Smooth muscle cell of the umbilical artery (primary cell): ENCODE results near the gene RPRD2. TPM values are rescaled to one million over a fixed set of nuclear protein-coding genes. Genes with fewer than 3 reads are reported as not detected.

Source experiments
- total RNA-seq: library from RNA; depleted of rRNA; stranded (reverse); fragments of >200 nt; gene quantifications from 2 replicates; pipeline ENCODE4 v1.2.3, GENCODE V29; 2014

RPRD2 gene
- 6.8 and 11.3 TPM in 2 replicates for total RNA-seq

DNA sequence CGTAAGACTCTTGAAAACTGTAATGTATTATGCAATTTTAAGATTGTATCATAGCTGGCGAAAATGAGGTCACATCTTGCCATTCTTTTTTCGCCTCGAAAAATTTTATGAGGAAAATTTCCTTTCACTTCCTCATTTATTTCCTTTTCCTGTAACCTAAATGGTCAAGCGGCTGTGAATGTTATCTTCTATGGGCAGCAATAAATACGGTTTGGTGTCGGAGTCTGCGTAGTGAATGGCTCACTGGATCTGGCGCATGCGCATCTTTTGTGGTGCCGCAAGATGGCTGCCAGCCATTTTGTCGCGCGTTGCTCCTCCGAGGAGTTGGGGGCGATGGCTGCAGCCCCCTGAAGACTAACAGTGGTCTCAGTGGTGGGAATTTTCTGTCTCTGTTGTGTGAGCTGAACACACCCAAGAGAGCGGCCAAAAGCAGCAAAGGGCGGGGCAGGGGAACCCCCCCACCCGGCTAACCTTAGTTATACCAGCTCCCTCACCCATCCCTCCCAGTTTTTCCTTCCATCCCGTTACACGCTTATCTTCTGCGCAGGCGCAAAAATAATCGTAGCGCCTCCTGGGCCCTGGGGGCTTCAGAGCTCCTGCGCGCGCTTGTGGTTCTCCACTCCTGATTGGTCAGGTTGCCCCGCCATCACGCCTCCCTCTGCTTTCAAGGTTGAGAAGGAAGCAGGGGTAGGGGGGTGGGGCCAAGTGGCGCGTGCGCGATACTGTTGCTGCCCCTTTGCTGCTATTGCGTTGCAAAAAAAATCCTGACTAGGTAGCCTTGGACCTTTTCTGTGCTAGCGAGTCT, at the start of gene RPRD2:
TSS of gene RPRD2 (plus strand) at position 722 of the 805 bp plus-strand sequence. CDS start 568 bp downstream, outside the sequence.

DNA sequence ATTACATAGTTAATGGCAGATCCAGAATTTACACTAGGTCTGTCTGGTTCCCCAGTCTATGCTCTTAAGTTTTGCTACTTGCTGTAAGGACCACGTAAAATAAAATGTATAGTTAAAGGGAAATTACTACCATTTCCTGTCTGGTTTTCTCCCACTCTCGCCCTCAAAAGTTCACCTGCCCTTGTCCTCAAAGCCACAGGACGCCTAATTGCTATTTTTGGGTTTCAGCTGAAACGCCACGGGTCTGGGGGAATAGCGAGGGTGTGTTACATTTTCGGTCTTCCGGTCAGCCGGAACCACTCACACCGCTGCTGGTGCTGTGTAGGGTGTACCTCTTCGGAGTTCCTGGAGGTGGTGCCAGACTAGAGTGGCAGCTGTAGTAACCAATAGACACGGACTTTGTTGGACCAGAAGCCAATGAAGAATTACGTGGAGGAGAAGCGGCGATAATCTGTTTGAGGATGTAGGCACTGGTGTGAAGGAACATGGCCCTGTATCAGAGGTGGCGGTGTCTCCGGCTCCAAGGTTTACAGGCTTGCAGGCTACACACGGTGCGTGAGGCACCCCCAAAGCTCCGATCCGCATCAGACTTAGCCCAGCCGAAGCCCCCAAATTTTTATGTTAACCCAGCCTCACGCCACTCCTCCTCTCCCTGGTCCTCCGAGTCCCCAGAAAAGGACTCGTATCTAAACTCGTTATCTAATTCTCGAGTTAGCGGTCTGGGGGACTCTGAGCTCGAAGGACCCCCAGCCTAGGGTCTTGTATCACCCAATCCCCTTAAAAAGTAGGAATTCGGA, 123.2 kb downstream of the RPRD2 start, which contains the start of gene TARS2:
TSS of gene TARS2 (plus strand) at position 454 of the 797 bp plus-strand sequence. CDS start at position 486, 32 bp downstream.

DNA sequence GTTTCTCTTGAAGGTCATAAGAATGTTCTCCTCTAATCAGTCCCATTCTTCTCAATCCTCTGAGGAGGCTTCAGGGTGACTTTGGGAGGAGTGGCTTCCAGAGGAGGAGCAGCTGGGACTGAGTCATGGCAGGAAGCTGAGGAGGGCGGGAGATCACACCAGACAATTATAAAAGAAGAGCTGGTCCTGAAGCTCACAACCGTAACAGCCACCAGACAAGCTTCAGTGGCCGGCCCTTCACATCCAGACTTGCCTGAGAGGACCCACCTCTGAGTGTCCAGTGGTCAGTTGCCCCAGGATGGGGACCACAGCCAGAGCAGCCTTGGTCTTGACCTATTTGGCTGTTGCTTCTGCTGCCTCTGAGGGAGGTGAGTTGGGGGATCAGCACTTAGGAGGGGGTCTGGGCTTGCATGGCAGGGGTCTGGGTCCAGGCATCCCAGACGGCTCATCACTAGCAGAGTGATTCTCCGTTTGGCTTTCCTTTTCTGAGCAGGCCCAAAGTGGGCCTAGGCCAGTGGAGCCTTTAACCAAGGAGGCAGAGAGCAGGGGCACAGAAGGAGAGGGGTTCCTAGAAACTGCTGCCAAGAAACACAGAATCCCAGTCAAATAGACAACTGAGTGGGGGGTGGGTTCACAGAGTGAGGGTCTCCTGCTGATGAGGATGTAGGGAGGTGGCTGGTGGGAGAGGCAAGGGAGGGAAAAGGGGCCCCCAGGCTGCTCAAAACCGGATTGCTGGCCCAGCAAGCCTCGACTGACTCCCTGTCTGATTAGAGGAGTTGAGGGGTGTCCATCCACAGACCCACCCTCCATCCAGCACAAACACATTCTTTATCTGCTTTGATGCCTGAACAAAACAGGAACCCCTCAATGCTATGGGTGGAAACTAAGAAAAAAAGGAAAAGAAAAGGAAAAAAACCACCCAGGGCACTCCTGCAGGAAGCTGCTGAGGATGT, 144.2 kb downstream of the RPRD2 start, which contains the start of gene ECM1:
TSS of gene ECM1 (plus strand) at position 198 of the 953 bp plus-strand sequence. CDS start at position 299, 101 bp downstream.

DNA sequence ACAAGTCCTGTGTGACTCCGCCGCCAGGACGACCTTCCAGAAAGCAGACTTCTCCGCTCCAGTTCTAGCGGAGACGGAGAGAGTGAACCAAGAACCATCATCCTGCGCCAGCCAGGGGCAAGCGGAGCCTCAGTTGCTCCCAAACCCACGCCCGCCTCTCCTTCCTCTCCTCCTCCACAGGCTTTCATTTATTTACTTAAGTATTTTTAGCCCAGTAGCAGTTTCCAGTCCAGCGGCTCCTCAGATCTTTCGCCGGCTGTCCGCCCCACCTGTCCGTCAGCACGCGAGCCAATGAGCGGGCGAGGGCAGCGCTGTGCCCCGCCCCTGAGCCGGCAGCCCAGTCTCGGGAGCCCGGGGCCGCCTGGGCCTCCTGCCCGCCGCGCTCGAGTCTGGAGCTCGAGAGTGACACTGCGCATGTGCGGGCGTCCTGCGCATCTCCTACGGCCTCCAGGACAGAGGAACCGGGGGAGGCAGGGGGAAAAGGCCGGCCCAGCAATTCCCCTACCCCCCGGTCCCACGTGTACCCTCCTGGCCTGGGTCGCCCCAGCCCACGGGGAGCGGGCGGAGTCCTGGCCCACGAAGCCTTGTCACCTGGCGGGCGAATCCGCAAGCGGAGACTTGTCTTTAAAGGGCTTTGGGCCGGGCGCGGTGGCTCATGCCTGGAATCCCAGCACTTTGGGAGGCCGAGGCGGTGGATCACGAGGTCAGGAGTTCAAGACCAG, 151.5 kb downstream of the RPRD2 start, which contains the start of gene FALEC:
TSS of gene FALEC (plus strand) at position 425 of the 722 bp plus-strand sequence.

Other genes with a start within 250 kb of the RPRD2 start
- 38.6 and 49.7 TPM in 2 replicates for gene PLEKHO1, start 214.2 kb upstream of the RPRD2 start, total RNA-seq
- 19.0 and 28.4 TPM in 2 replicates for gene ANP32E, start 128.0 kb upstream of the RPRD2 start, total RNA-seq
- gene CA14, start 106.4 kb upstream of the RPRD2 start, total RNA-seq: not detected in 2 replicates
- gene APH1A, start 95.1 kb upstream of the RPRD2 start, total RNA-seq: 57.4 and 84.6 TPM in 2 replicates
- 6.7 and 38.0 TPM in 2 replicates for gene C1orf54, start 91.4 kb upstream of the RPRD2 start, total RNA-seq
- gene CIART, start 81.6 kb upstream of the RPRD2 start, total RNA-seq: 3.6 and 4.8 TPM in 2 replicates
- 34.7 and 52.0 TPM in 2 replicates for gene MRPS21, start 70.3 kb upstream of the RPRD2 start, total RNA-seq
- gene PRPF3, start 42.6 kb upstream of the RPRD2 start, total RNA-seq: 34.4 and 46.5 TPM in 2 replicates
- 11.6 and 16.7 TPM in 2 replicates for gene TARS2, start 123.3 kb downstream of the RPRD2 start, total RNA-seq
- 5.3 and 15.8 TPM in 2 replicates for gene ECM1, start 144.0 kb downstream of the RPRD2 start, total RNA-seq
- gene FALEC, start 151.6 kb downstream of the RPRD2 start, total RNA-seq: not detected in 2 replicates
- gene ADAMTSL4, start 185.3 kb downstream of the RPRD2 start, total RNA-seq: 2.7 and 3.3 TPM in 2 replicates
- 157 and 183 TPM in 2 replicates for gene MCL1, start 215.5 kb downstream of the RPRD2 start, total RNA-seq